Measurements from ENCODE around the gene NOXRED1. TPM values are rescaled to one million over a fixed set of nuclear protein-coding genes. Genes with fewer than 3 reads are reported as not detected.

Gene NOXRED1
- total RNA-seq, 4 donors from 2014 or later, result 0.68 to 2.2 (median 1.4) TPM

GRCh38 chr14:77407158-77407557 lies 16.2 kb downstream of the NOXRED1 start:
- H3K36me3 ChIP-seq, result no peaks in the 10 kb centered on the region
- no peak overlapping the region for H3K4me3 ChIP-seq
- no peak overlapping the region for H3K27ac ChIP-seq
- no peak for DNase-seq
- WGBS, 2 donors (ENCODE audit: low coverage in 1 of 2), result 81 to 82% methylated on average over 1 to 2 of the region's 2 CpGs
- intact Hi-C loops (cut with DNase I; ENCODE audit: low total_unique reads) (loop anchor here (10.0 kb wide), 1 partner anchor 1652 kb away; no protein-coding TSS in a partner anchor), in situ Hi-C loops (cut with MboI; ENCODE audit: low pct_ligation_motif_present in 1 of 4, low pct_unique_long_range_greater_than_20kb in 1 of 4, low sequenced_read_pairs in 3 of 4) (no loop called here)
- TF ChIP-seq POLR2AphosphoS5 (IDR thresholded peaks at IDR 0.05) (no peak), EP300 (IDR thresholded peaks at IDR 0.05; ENCODE audit: low read depth) (no peak), POLR2A (IDR thresholded peaks at IDR 0.05) (no peak), CTCF (IDR thresholded peaks at IDR 0.05) (no peak)
- H3K27me3 ChIP-seq, result no peaks in the 10 kb centered on the region
- no peaks in the 10 kb centered on the region for H3K9me3 ChIP-seq
- no peaks in the 10 kb centered on the region for H3K4me1 ChIP-seq

GRCh38 chr14:77406718-77407117 lies 16.6 kb downstream of the NOXRED1 start:
- no peaks in the 10 kb centered on the region for H3K27me3 ChIP-seq
- in situ Hi-C loops (cut with MboI; ENCODE audit: low pct_ligation_motif_present in 1 of 4, low pct_unique_long_range_greater_than_20kb in 1 of 4, low sequenced_read_pairs in 3 of 4) (no loop called here), intact Hi-C loops (cut with DNase I; ENCODE audit: low total_unique reads) (loop anchor here (10.0 kb wide), 1 partner anchor 1652 kb away; no protein-coding TSS in a partner anchor)
- H3K4me3 ChIP-seq, result no peak overlapping the region
- H3K36me3 ChIP-seq, result no peaks in the 10 kb centered on the region
- H3K4me1 ChIP-seq, result no peaks in the 10 kb centered on the region
- DNase-seq, result no peak
- H3K27ac ChIP-seq, result no peak overlapping the region
- TF ChIP-seq POLR2A (IDR thresholded peaks at IDR 0.05) (no peak), POLR2AphosphoS5 (IDR thresholded peaks at IDR 0.05) (no peak), EP300 (IDR thresholded peaks at IDR 0.05; ENCODE audit: low read depth) (no peak), CTCF (IDR thresholded peaks at IDR 0.05) (no peak)
- WGBS, 2 donors (ENCODE audit: low coverage in 1 of 2), result 68 to 80% methylated on average over 1 to 6 of the region's 6 CpGs
- H3K9me3 ChIP-seq, result no peaks in the 10 kb centered on the region

GRCh38 chr14:77406086-77406485 lies 17.2 kb downstream of the NOXRED1 start:
- no peak for TF ChIP-seq CTCF (IDR thresholded peaks at IDR 0.05)
- no peak for TF ChIP-seq POLR2A (IDR thresholded peaks at IDR 0.05)
- TF ChIP-seq POLR2AphosphoS5 (IDR thresholded peaks at IDR 0.05), result no peak
- TF ChIP-seq EP300 (IDR thresholded peaks at IDR 0.05; ENCODE audit: low read depth), result no peak

GRCh38 chr14:77403768-77404167 lies 19.6 kb downstream of the NOXRED1 start:
- no peaks in the 10 kb centered on the region for H3K27me3 ChIP-seq
- H3K4me3 ChIP-seq, result no peak overlapping the region
- WGBS, 2 donors (ENCODE audit: low coverage in 1 of 2), result 87 to 92% methylated on average over 3 of the region's 3 CpGs
- DNase-seq, result no peak
- intact Hi-C loops (cut with DNase I; ENCODE audit: low total_unique reads) (loop anchor here (10.0 kb wide), 1 partner anchor 1649 kb away; no protein-coding TSS in a partner anchor), in situ Hi-C loops (cut with MboI; ENCODE audit: low pct_ligation_motif_present in 1 of 4, low pct_unique_long_range_greater_than_20kb in 1 of 4, low sequenced_read_pairs in 3 of 4) (no loop called here)
- TF ChIP-seq POLR2AphosphoS5 (IDR thresholded peaks at IDR 0.05), result no peak
- TF ChIP-seq POLR2A (IDR thresholded peaks at IDR 0.05), result no peak
- TF ChIP-seq EP300 (IDR thresholded peaks at IDR 0.05; ENCODE audit: low read depth), result no peak
- TF ChIP-seq CTCF (IDR thresholded peaks at IDR 0.05), result no peak
- no peaks in the 10 kb centered on the region for H3K9me3 ChIP-seq
- H3K4me1 ChIP-seq, result no peaks in the 10 kb centered on the region
- H3K36me3 ChIP-seq, result no peaks in the 10 kb centered on the region
- no peak overlapping the region for H3K27ac ChIP-seq

More at GRCh38 chr14:77406086-77406485, 17.2 kb downstream of the NOXRED1 start:
- whole genome bisulfite sequencing, 2 donors (ENCODE audit: low coverage in 1 of 2), result 50 to 73% methylated on average over 2 to 3 of the region's 3 CpGs
- intact Hi-C loops (cut with DNase I; ENCODE audit: low total_unique reads) (loop anchor here (10.0 kb wide), 1 partner anchor 1651 kb away; no protein-coding TSS in a partner anchor), in situ Hi-C loops (cut with MboI; ENCODE audit: low pct_ligation_motif_present in 1 of 4, low pct_unique_long_range_greater_than_20kb in 1 of 4, low sequenced_read_pairs in 3 of 4) (no loop called here)
- DNase-seq, result no peak
- Histone ChIP-seq H3K9me3 (no peaks in the 10 kb centered on the region), H3K27me3 (no peaks in the 10 kb centered on the region), H3K4me3 (no peak overlapping the region), H3K36me3 (no peaks in the 10 kb centered on the region), H3K27ac (no peak overlapping the region), H3K4me1 (no peaks in the 10 kb centered on the region)

Data from transverse colon (tissue), 4 donors.